Parathyroid adenoma (tissue), 2 donors: ENCODE results near the gene MAGI2.

Experiments
- H2AFZ ChIP-seq: fragments of 300-600 bp; sonication (generic); one replicate; pipeline ENCODE4 v1.7.0; 2017; ENCODE audit warnings: antibody characterized with exemption, mild to moderate bottlenecking
- H3K27ac ChIP-seq: fragments of 300-600 bp; sonication (generic); one replicate; pipeline ENCODE4 v1.7.0; 2017
- H3K27me3 ChIP-seq: fragments of 300-600 bp; sonication (generic); one replicate; pipeline ENCODE4 v1.7.0; 2017; ENCODE audit warnings: low read length; ENCODE audit not compliant: control insufficient read depth, insufficient read depth
- H3K36me3 ChIP-seq: fragments of 300-600 bp; sonication (generic); one replicate; pipeline ENCODE4 v1.7.0; 2017; ENCODE audit warnings: low read length; ENCODE audit not compliant: control insufficient read depth, insufficient read depth
- H3K4me1 ChIP-seq: fragments of 300-600 bp; sonication (generic); one replicate; pipeline ENCODE4 v1.7.0; 2017; ENCODE audit warnings: control low read depth
- H3K4me2 ChIP-seq: fragments of 300-600 bp; sonication (generic); one replicate; pipeline ENCODE4 v1.7.0; 2017; ENCODE audit warnings: low read length
- H3K4me3 ChIP-seq: fragments of 300-600 bp; sonication (generic); one replicate; pipeline ENCODE4 v1.7.0; 2017; ENCODE audit warnings: low read depth, low read length
- H3K79me2 ChIP-seq: fragments of 300-600 bp; sonication (generic); one replicate; pipeline ENCODE4 v1.7.0; 2017; ENCODE audit warnings: control low read depth
- H3K9ac ChIP-seq: fragments of 300-600 bp; sonication (generic); one replicate; pipeline ENCODE4 v1.7.0; 2017; ENCODE audit warnings: mild to moderate bottlenecking
- H3K9me3 ChIP-seq: fragments of 300-600 bp; sonication (generic); one replicate; pipeline ENCODE4 v1.7.0; 2017; ENCODE audit warnings: low read length; ENCODE audit not compliant: control insufficient read depth
- TF ChIP-seq, protein P1 (sequence below): fragments of 300-600 bp; sonication (generic); IDR thresholded peaks from one replicate; pipeline ENCODE4 v1.7.0; 2017; ENCODE audit warnings: antibody characterized with exemption, mild to moderate bottlenecking
- donor health status: primary hyperparathyroidism.

The MAGI2 gene

DNA sequence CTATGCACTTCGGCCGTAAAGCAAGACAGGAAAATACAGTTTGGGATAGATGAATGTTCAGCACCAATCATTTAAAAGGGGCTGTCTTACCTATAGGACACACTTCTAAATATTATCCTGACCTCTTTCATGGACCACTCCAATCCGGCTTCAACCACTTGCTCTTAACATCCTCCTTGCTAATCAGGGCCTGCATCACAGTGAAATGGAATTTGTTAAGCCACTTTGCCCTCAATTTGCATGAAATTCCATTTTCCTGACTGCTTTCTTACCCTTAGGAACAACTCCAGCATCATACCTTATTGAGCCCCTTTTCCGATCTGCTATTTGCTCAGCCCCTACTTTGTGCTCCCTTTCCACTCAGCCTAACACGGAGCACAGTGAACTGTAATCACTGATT, 987.6 kb downstream of the MAGI2 start:
- H2AFZ ChIP-seq = no peak overlapping the region
- no peaks in the 10 kb centered on the region for H3K79me2 ChIP-seq
- H3K36me3 ChIP-seq = no peaks in the 10 kb centered on the region
- TF ChIP-seq, protein P1, sequence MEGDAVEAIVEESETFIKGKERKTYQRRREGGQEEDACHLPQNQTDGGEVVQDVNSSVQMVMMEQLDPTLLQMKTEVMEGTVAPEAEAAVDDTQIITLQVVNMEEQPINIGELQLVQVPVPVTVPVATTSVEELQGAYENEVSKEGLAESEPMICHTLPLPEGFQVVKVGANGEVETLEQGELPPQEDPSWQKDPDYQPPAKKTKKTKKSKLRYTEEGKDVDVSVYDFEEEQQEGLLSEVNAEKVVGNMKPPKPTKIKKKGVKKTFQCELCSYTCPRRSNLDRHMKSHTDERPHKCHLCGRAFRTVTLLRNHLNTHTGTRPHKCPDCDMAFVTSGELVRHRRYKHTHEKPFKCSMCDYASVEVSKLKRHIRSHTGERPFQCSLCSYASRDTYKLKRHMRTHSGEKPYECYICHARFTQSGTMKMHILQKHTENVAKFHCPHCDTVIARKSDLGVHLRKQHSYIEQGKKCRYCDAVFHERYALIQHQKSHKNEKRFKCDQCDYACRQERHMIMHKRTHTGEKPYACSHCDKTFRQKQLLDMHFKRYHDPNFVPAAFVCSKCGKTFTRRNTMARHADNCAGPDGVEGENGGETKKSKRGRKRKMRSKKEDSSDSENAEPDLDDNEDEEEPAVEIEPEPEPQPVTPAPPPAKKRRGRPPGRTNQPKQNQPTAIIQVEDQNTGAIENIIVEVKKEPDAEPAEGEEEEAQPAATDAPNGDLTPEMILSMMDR = no peak
- H3K9ac ChIP-seq = no peak overlapping the region
- no peak overlapping the region for H3K4me2 ChIP-seq
- no peak overlapping the region for H3K4me3 ChIP-seq
- H3K9me3 ChIP-seq = no peaks in the 10 kb centered on the region
- no peaks in the 10 kb centered on the region for H3K4me1 ChIP-seq
- no peak overlapping the region for H3K27ac ChIP-seq
- H3K27me3 ChIP-seq = no peaks in the 10 kb centered on the region

DNA sequence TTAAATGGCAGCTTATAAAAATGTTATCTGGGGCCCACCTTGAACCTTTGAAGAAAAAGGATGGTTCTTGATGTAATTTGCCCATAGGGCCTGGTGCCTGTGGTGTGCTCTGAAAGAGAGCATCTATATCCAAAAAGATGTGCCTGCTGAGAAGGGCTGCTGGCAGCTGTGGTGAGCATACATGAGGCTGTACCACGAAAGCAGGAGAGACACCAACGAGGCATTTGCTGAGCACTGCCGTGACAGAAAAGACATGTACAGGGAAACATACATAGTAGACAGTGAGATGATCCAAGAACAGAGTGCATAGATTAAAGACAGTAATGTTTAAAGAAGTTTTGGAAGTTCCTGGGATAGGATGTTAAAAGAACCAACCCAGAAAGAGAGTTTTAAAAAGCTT, 990.4 kb downstream of the MAGI2 start:
- Histone ChIP-seq H2AFZ (no peak overlapping the region), H3K9ac (no peak overlapping the region), H3K4me2 (no peak overlapping the region), H3K36me3 (no peaks in the 10 kb centered on the region), H3K4me3 (no peak overlapping the region), H3K9me3 (no peaks in the 10 kb centered on the region), H3K4me1 (no peaks in the 10 kb centered on the region), H3K27me3 (no peaks in the 10 kb centered on the region), H3K27ac (no peak overlapping the region), H3K79me2 (no peaks in the 10 kb centered on the region)
- TF ChIP-seq, protein P1 = no peak

DNA sequence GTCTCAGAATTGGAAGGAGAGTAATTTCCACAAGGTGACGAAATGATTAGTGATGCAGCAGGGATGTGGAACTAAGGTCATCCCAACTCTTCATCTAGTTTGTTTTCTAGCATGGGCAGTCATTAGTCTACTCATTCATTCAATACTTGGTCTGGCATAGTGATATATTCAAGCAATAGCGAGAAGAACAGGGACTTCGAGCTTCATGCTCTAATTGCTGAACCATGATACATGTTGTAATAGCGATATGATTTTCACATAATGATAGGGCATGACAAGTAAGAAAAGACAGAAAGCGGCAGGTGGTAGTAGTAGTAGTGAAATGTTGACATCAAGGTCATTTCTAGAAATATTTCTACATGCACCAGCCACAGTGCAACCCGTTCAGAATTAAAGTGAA, 1002.8 kb downstream of the MAGI2 start:
- TF ChIP-seq, protein P1 = no peak
- Histone ChIP-seq H3K4me1 (no peaks in the 10 kb centered on the region), H3K4me2 (no peak overlapping the region), H3K9me3 (no peaks in the 10 kb centered on the region), H3K4me3 (no peak overlapping the region), H3K27me3 (no peaks in the 10 kb centered on the region), H2AFZ (no peak overlapping the region), H3K27ac (no peak overlapping the region), H3K36me3 (no peaks in the 10 kb centered on the region), H3K79me2 (no peaks in the 10 kb centered on the region), H3K9ac (no peak overlapping the region)

DNA sequence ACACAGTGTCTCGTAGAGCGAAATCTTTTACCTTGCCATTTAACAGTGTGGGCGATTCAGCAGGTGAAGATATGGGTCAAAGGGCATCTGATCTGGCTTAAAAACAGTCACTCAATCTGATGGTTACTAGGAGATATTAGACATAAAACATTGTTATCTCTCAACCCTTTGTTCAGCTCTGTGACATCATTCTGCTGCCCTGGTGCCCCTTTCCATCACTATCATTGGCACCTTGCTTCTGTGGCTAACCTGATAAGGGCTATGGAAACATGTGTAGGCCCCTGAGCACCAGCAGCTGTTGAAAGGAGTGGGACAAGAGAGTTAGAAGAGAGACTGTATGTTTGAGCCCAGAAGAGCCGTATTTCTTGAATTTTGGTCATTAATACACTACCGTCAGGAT, 1004.6 kb downstream of the MAGI2 start:
- Histone ChIP-seq H3K9me3 (no peaks in the 10 kb centered on the region), H3K4me2 (no peak overlapping the region), H3K4me3 (no peak overlapping the region), H3K36me3 (no peaks in the 10 kb centered on the region), H3K4me1 (no peaks in the 10 kb centered on the region), H3K9ac (no peak overlapping the region), H3K27ac (no peak overlapping the region), H3K27me3 (no peaks in the 10 kb centered on the region), H2AFZ (no peak overlapping the region), H3K79me2 (no peaks in the 10 kb centered on the region)
- TF ChIP-seq, protein P1 = no peak

DNA sequence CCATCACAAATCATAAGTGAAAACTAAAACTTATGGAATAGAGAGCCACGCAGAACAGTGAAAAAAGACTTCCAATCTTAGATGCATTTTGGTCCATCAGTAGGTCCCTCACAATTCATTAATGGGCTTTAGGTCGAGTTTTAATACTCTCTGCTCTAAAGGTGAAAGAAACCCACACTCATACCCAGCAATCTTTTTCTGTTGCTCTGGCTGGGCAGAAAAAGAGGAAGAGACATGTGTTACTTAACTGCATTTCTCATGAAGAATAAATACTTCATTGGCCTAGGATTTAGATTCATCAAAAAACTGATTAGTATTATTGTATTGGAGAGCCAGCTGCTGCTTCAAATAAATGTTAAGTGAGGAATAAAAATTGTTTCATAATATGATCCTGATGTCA, 1009.2 kb downstream of the MAGI2 start:
- no peak overlapping the region for H3K4me3 ChIP-seq
- TF ChIP-seq, protein P1 = no peak
- H3K9ac ChIP-seq = no peak overlapping the region
- no peaks in the 10 kb centered on the region for H3K9me3 ChIP-seq
- no peaks in the 10 kb centered on the region for H3K4me1 ChIP-seq
- no peaks in the 10 kb centered on the region for H3K36me3 ChIP-seq
- no peaks in the 10 kb centered on the region for H3K27me3 ChIP-seq
- no peak overlapping the region for H3K4me2 ChIP-seq
- H2AFZ ChIP-seq = no peak overlapping the region
- H3K79me2 ChIP-seq = no peaks in the 10 kb centered on the region
- no peak overlapping the region for H3K27ac ChIP-seq
